HG03103 (cell line): Measurements from ENCODE around the gene LGI1.

Source experiments
- ATAC-seq: cut with Tn5 transposase; IDR thresholded peaks from one replicate; pipeline ENCODE4 v1.9.1; 2021; ENCODE audit warnings: low read depth; ENCODE audit not compliant: unreplicated experiment

The LGI1 gene

GRCh38 chr10:93754761-93755160, 3.0 kb upstream of the LGI1 start:
- ATAC-seq, result no peak

DNA sequence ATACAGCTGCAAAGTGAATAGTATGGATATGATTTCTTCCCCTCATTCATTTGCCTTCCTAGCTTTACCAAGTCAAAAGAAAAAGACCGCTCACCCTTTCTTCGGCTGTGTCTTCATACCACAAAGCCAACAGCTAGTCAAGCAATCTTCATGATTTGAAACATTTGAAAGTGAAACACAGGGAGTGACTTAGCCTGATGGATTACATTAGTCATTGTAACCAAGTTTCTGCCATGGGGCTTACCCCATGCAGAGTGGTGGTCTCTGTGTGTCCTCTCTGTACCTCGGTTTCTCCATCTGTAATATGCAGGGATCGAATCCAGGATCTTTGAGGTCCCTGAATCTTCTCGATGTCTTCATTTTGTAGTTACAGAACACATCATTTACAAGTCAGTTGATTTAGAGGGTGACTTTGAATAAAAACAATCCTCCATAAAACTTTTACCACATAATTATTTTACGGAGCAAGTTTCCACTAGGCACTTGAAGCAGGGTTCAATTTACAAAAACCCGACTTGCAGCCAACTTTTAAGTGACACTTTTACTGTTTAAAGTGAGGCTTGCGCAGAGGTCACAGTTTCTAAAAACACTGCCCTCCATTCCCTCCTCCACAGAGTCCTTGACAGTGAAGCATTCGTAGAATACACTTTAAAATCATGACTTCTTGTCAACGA, 2.2 kb upstream of the LGI1 start:
- ATAC-seq, result no peak

DNA sequence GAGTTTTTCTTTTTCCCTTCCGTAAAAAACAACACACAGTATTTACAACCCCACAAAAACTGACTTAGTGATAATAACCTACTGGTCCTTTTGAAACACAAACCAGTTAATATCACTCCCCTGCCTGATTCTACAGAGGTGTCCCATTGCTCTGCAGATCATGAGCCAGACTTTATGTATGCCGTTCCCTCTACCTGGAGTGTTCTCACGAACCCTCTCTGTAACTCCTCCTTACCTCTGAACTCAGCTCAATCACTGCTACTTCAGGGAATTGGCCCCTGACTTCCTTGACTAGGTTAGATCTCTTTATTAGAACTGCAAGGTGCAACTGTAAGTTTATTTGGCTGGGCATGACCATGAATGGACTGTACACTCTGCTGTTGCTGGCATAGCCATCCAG, 1.6 kb upstream of the LGI1 start:
- no peak for ATAC-seq

DNA sequence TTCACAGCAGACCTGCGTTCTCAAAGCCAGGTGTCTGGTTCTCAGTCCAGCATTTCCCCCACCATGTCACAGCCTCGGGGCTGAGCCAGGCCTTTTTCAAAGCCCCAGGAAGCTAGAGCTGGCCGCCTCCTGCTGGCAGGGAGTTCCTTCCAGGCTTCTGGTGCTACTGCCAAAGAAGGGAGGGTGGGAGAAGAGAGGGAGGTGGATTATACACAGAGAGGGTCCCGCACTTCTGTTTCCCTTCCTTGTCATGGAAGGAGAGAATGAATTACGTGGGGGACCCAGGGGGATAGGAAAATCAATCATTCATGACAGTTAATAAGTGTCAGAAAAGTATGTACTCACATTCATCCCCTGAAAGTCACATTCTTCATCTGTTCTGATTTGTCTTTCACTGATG, 600 bp upstream of the LGI1 start:
- ATAC-seq, result no peak

DNA sequence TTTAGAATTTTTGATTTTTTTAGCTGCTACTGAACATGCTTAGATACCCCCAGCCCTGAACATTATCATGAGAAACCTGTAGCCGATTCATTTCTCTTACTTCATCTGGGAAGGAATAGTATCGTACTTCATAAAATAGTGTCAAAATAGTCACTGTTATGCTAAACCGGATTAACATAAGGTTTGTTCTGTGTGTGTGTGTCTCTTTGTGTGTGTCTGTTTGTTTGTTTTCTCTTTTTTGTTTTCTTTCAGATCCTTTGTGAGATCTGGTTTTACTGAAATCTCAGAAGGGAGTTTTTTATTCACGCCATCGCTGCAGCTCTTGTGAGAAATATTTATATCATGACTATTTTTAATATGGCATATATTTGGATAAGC, 761 bp downstream of the LGI1 start:
- ATAC-seq, result no peak

DNA sequence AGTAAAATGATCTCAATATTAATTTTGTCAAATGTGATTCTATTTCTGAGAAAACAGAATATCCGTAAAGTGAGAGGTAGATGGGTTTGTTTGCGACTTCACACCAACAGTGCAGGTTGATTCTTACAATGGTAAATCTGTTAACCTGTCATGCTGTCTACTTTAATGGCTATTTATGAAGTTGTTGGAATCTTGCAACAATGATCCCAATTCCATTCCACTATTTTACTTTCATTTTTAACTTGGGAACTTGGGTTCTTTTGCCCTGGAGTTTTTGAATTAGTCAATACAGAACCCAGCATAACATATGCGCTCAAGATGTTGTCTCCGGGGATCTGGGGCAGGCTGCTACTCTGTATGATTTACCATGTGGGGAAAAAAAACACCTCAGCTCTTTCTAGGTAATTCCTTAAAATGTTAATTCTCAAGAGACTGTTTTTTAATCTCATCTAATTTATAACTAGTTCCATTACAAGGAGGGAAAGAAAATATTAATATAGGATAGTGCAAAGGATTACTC, 1.2 kb downstream of the LGI1 start:
- ATAC-seq, result no peak

DNA sequence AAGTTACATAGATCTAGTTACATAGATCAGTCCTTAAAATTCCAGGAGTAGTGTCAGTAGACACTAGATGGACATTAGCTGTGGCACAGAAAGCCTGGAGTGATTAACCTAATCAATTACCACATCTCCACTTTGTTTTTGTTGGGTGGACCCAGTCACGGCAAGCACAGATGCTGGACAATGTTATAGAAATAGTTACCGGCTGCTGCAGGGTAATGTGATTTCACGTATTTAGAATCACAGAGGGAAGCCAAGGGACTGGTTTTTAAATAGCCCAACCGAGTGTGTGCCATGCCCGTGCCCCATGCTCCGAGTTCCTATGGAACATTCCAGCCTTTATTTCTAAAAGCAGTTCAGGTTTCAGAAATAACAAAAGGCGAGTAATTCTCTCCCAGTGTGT, 2.8 kb downstream of the LGI1 start:
- ATAC-seq, result no peak

GRCh38 chr10:93762979-93763391, 5.2 kb downstream of the LGI1 start:
- ATAC-seq, result no peak

DNA sequence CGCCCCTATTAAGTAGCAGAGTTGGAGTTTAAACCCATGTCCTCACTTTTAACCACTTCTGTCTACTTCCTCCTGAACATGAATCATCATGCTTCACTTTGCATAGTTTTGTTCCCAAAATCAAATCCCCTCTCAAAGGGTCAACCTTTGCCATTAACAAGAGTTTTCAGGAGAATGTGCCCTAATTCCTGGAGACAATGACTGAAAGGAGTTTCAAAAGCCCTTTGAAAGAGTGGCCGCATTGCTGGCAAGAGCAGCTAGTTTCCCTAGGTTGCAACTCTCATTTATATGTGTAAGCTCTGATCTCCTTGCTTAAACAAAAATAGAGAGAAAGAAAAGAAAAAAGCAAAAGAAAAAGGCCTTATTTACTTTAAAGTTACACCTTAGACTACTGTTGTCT, 9.2 kb downstream of the LGI1 start:
- ATAC-seq, result no peak

DNA sequence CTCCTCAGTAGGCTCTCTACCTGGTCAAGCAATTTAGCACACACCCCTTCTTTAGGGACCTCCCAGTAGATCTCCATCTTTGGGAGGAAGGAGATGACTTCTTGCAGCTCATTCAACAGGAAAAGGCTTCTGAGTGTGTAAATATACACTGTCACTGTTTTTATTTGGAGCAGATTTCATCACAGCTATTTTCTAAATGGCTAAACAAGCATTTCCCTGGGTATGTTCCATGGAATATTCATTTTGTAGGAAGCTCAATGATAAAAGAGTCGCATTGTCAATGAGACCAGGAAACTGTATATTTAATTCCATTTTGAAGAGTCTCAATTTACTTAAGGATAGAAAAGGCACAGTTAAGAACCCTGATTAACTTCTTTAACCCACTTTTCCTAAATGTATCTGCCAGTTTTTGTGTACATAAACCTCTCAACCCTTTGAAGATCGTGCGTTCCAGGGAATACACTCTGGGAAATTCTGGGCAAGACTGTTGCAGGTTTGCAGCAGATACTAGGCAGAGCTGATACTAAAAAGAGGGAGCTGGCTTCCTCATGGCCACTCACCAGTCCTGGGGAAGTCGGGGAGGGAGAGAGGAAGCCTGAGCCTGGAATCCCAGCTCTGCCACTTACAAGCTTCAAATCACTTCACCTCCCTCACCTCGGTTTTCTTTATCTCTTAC, 10.1 kb downstream of the LGI1 start:
- ATAC-seq, result no peak

DNA sequence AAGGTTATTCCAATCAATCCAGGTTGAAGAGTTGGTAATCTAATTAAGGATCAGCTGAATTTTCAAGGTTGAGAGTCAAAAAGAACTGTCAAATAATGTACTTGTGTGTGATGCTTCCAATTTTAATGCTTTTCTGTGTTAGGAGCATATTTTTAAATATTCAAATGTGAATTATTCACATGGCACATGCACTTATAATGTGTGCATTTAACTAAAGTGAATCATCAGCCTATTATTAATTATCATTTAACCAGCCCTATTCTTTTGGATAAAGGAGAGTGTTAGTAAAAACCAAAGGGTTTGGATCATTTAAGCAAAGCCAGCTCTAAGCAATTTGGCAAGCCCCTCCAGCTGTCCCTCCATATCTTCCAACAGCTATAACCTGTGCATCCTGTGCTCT, 11.2 kb downstream of the LGI1 start:
- ATAC-seq, result no peak

- ATAC-seq, result no peak
Observed at GRCh38 chr10:93771354-93771753, 13.6 kb downstream of the LGI1 start.

- no peak for ATAC-seq
Observed at GRCh38 chr10:93773120-93773519, 15.4 kb downstream of the LGI1 start.

GRCh38 chr10:93773705-93774104, 16.0 kb downstream of the LGI1 start:
- no peak for ATAC-seq

DNA sequence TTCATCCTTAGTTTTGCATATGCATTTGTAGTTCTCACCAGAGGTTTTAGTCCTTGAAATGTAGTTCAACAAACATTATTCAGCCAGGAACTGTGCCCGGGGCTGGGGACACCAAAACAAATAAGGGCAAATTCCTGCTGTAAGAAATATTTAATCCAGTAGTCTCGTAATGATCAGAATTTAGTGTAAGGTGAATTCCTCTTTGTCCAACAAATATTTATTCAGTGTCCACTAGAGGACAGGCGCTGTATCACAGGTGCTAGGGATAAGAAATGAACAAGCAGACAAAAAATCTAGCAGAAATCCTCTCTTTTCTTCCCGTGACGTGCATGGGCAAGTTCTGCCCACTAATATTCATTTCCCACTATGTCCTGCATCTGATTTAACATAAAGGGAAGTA, 17.6 kb downstream of the LGI1 start:
- ATAC-seq, result no peak

- ATAC-seq, result no peak
Observed at GRCh38 chr10:93777092-93777491, 19.4 kb downstream of the LGI1 start.

DNA sequence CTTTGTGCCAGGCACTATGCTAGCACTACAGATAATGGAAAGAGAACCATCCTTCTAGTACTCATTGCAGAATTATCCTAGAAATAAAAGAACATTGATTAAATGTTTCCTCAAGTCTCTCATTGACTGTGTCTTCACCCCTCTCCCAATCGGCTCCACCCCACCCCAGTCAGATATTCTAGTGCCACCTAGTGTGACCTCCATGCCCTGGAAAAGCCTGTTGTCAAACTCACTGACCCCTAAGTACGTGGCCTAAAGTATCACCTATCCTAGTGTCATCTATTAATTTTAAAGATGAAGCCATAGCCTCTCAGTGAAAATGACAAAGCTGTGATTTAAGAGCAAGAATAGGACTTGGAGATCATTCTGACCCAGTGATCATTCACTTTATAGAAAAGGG, 26.3 kb downstream of the LGI1 start:
- no peak for ATAC-seq

GRCh38 chr10:93788413-93789208, 30.9 kb downstream of the LGI1 start:
- ATAC-seq, result no peak

DNA sequence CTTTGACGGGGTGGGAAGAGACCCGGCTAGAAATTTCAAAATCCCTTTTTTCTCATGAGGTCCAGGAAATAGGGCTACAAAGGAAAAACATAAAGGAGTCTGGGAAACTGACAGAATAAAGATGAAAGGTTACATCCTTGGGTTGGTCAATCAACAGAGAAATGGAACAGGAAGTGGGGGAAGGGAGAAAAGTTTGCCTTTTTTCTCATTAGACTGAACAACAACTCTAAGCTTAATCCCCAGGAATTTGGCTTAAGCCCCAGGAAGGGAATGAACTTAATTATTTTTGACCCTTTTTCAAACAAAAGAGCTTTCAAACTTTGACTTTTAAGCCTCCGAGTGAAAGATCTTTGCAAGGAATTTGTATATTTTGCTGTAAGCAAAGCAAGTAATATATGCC, 32.7 kb downstream of the LGI1 start:
- no peak for ATAC-seq

GRCh38 chr10:93796167-93796566, 38.4 kb downstream of the LGI1 start:
- no peak for ATAC-seq

- ATAC-seq, result no peak
Observed at GRCh38 chr10:93797825-93798224, 40.1 kb downstream of the LGI1 start.
